Mammary epithelial cell (primary cell): Measurements from ENCODE around the gene SNAPIN.

Experiments used
- CTCF ChIP-seq, 2 donors: IDR thresholded peaks in 1 of 2; conservative IDR thresholded peaks in 1 of 2; 2 replicates each; pipeline ENCODE4 v1.5.1; 2011 to 2012; ENCODE audit warnings: inconsistent platforms in 2 of 2, low read length in 2 of 2, mild to moderate bottlenecking in 2 of 2, control low read depth in 1 of 2, low read depth in 1 of 2; ENCODE audit not compliant: insufficient read depth in 1 of 2; ENCODE audit errors: extremely low read depth in 1 of 2
- EZH2 ChIP-seq: IDR thresholded peaks from 2 replicates; pipeline ENCODE4 v1.6.1; 2012; ENCODE audit warnings: low read length, inconsistent platforms, borderline replicate concordance

- TF ChIP-seq CTCF (conservative IDR thresholded peaks at IDR 0.05 in 1 of 2, IDR thresholded peaks at IDR 0.05 in 1 of 2; ENCODE audit: extremely low read depth in 1 of 2, insufficient read depth in 1 of 2, low read depth in 1 of 2, low read length in 2 of 2) (peak in 1 of 2 donors; percentile 6), EZH2 (no peak)
Measured at GRCh38 chr1:153678519-153679336, 20.2 kb downstream of the SNAPIN start, which contains the start of gene NPR1.
